ENCODE results near the gene TVP23C.

DNA sequence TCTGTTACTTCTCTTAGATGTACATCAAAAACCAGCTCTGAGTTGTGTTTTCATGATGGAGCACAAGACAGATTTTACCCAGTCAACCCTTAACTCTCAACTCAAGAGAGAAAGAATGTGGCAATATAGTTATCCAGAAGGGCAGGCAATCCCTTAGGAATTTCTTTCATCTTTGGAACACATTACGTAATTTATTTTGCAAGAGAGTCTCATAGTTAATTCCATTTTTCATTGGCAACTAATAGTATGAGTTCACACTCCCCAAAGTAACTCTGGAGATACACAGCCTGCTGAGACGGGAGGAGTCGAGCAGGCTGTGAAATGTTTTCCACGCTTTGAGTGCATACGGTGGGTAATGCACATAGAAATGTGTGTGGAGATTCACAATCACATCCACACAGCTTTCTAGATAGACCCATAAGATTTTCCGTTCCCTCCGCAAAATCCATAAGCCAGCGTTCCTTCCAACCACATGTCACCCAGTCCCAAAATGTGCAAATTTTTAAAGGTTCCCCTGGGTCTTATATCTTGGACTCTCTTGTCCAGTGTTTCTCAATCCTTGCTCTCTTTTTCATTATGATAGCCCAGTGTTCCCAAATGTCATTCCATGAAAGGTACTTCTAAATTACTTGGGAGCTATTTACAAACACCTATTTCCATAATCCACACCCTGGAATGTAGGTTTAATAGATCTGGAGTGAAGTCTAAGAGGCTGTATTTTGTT, 87.5 kb downstream of the TVP23C start:
- TF ChIP-seq, protein P1, sequence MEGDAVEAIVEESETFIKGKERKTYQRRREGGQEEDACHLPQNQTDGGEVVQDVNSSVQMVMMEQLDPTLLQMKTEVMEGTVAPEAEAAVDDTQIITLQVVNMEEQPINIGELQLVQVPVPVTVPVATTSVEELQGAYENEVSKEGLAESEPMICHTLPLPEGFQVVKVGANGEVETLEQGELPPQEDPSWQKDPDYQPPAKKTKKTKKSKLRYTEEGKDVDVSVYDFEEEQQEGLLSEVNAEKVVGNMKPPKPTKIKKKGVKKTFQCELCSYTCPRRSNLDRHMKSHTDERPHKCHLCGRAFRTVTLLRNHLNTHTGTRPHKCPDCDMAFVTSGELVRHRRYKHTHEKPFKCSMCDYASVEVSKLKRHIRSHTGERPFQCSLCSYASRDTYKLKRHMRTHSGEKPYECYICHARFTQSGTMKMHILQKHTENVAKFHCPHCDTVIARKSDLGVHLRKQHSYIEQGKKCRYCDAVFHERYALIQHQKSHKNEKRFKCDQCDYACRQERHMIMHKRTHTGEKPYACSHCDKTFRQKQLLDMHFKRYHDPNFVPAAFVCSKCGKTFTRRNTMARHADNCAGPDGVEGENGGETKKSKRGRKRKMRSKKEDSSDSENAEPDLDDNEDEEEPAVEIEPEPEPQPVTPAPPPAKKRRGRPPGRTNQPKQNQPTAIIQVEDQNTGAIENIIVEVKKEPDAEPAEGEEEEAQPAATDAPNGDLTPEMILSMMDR (IDR thresholded peaks at IDR 0.05; ENCODE audit: insufficient read depth, low read depth, low read length), result no peak
- TF ChIP-seq EZH2 (IDR thresholded peaks at IDR 0.05; ENCODE audit: insufficient read depth, low read length), result no peak

Measured in astrocyte (in vitro differentiated cells and primary cell).